Skeletal muscle tissue (tissue), 4 donors: ENCODE results near the gene AKAP12. TPM values are rescaled to one million over a fixed set of nuclear protein-coding genes. Genes with fewer than 3 reads are reported as not detected.

Source experiments
- H3K27ac ChIP-seq: one replicate; pipeline ENCODE4 v1.7.0; 2013; ENCODE audit warnings: mild to moderate bottlenecking, low read depth, low read length, inconsistent platforms
- H3K27me3 ChIP-seq, 3 donors: one replicate each; pipeline ENCODE4 v1.7.0; 2013; ENCODE audit warnings: low read length in 3 of 3; ENCODE audit not compliant: control insufficient read depth in 3 of 3, insufficient read depth in 3 of 3
- H3K36me3 ChIP-seq, 3 donors: one replicate each; pipeline ENCODE4 v1.7.0; 2013; ENCODE audit warnings: low read length in 3 of 3; ENCODE audit not compliant: control insufficient read depth in 3 of 3, insufficient read depth in 3 of 3
- H3K4me1 ChIP-seq, 3 donors: one replicate each; pipeline ENCODE4 v1.7.0; 2013; ENCODE audit warnings: low read length in 3 of 3, mild to moderate bottlenecking in 3 of 3; ENCODE audit not compliant: control insufficient read depth in 3 of 3, insufficient read depth in 3 of 3
- H3K4me3 ChIP-seq, 3 donors: one replicate each; pipeline ENCODE4 v1.7.0; 2013; ENCODE audit warnings: low read length in 3 of 3
- H3K9ac ChIP-seq, 3 donors: one replicate each; pipeline ENCODE4 v1.7.0; 2013; ENCODE audit warnings: low read length in 3 of 3, mild to moderate bottlenecking in 3 of 3, moderate library complexity in 2 of 3, low read depth in 1 of 3
- H3K9me3 ChIP-seq, 3 donors: one replicate each; pipeline ENCODE4 v1.7.0; 2013; ENCODE audit warnings: low read length in 3 of 3; ENCODE audit not compliant: control insufficient read depth in 3 of 3
- total RNA-seq: library from RNA; depleted of rRNA; stranded (reverse); fragments of >200 nt; gene quantifications from one replicate; pipeline ENCODE4 v1.2.3, GENCODE V29; 2014
- donor health status: Osteomylitis.

The AKAP12 gene
- total RNA-seq, 1 donor from 2014 or later = 99.7 TPM

- H3K4me3 ChIP-seq = no peak overlapping the region
- H3K9ac ChIP-seq = no peak overlapping the region
- no peaks in the 10 kb centered on the region for H3K4me1 ChIP-seq
- H3K36me3 ChIP-seq = no peaks in the 10 kb centered on the region
- H3K9me3 ChIP-seq = peaks cover 0 to 4% (median 3%) of the 10 kb centered on the region in 3 donors
- no peak overlapping the region for H3K27ac ChIP-seq
- H3K27me3 ChIP-seq = no peaks in the 10 kb centered on the region
These were observed 78.2 kb downstream of the AKAP12 start for GRCh38 chr6:151317995-151318365.

- no peak overlapping the region for H3K4me3 ChIP-seq
These were observed 80.4 kb downstream of the AKAP12 start for GRCh38 chr6:151320140-151320539.

GRCh38 chr6:151321438-151321837, 81.7 kb downstream of the AKAP12 start:
- Histone ChIP-seq H3K4me1 (peaks cover 9 to 20% (median 16%) of the 10 kb centered on the region in 3 donors), H3K36me3 (no peaks in the 10 kb centered on the region), H3K4me3 (no peak overlapping the region), H3K27ac (no peak overlapping the region), H3K9me3 (peaks cover 0 to 4% (median 3%) of the 10 kb centered on the region in 3 donors), H3K27me3 (peaks cover 0 to 14% (median 10%) of the 10 kb centered on the region in 3 donors), H3K9ac (no peak overlapping the region)

More at GRCh38 chr6:151320140-151320539, 80.4 kb downstream of the AKAP12 start:
- Histone ChIP-seq H3K27ac (no peak overlapping the region), H3K4me1 (peaks cover 9 to 13% (median 11%) of the 10 kb centered on the region in 3 donors), H3K27me3 (peaks cover 0 to 9% (median 6%) of the 10 kb centered on the region in 3 donors), H3K36me3 (no peaks in the 10 kb centered on the region), H3K9me3 (peaks cover 0 to 4% (median 3%) of the 10 kb centered on the region in 3 donors), H3K9ac (no peak overlapping the region)

GRCh38 chr6:151322570-151322969, 82.8 kb downstream of the AKAP12 start:
- peaks cover 0 to 14% (median 10%) of the 10 kb centered on the region in 3 donors for H3K27me3 ChIP-seq
- H3K27ac ChIP-seq = no peak overlapping the region
- H3K9me3 ChIP-seq = peaks cover 0 to 4% (median 3%) of the 10 kb centered on the region in 3 donors
- no peaks in the 10 kb centered on the region for H3K36me3 ChIP-seq
- no peak overlapping the region for H3K9ac ChIP-seq
- peaks cover 9 to 20% (median 16%) of the 10 kb centered on the region in 3 donors for H3K4me1 ChIP-seq
- no peak overlapping the region for H3K4me3 ChIP-seq

- Histone ChIP-seq H3K36me3 (no peaks in the 10 kb centered on the region), H3K27ac (peak overlapping the region; percentile 49), H3K4me1 (peaks cover 9 to 20% (median 16%) of the 10 kb centered on the region in 3 donors), H3K9me3 (no peaks in the 10 kb centered on the region), H3K4me3 (peak overlapping the region in 1 of 3 donors; percentile 49), H3K9ac (peak overlapping the region in 1 of 3 donors; percentile 66), H3K27me3 (peaks cover 0 to 14% (median 10%) of the 10 kb centered on the region in 3 donors)
These were observed 84.2 kb downstream of the AKAP12 start for GRCh38 chr6:151323791-151324487.

- Histone ChIP-seq H3K4me1 (peaks cover 9 to 20% (median 16%) of the 10 kb centered on the region in 3 donors), H3K9ac (peak overlapping the region in 1 of 3 donors; percentile 66), H3K36me3 (no peaks in the 10 kb centered on the region), H3K4me3 (peak overlapping the region in 1 of 3 donors; percentile 49), H3K27me3 (peaks cover 0 to 14% (median 10%) of the 10 kb centered on the region in 3 donors), H3K27ac (peak overlapping the region; percentile 49), H3K9me3 (no peaks in the 10 kb centered on the region)
These were observed 84.7 kb downstream of the AKAP12 start for GRCh38 chr6:151324488-151324825.

- peaks cover 0 to 14% (median 10%) of the 10 kb centered on the region in 3 donors for H3K27me3 ChIP-seq
- peak overlapping the region; percentile 44 to 70 (median 62) for H3K9ac ChIP-seq
- peak overlapping the region; percentile 57 to 66 (median 65) for H3K4me3 ChIP-seq
- no peaks in the 10 kb centered on the region for H3K36me3 ChIP-seq
- H3K9me3 ChIP-seq = no peaks in the 10 kb centered on the region
- peaks cover 9 to 20% (median 16%) of the 10 kb centered on the region in 3 donors for H3K4me1 ChIP-seq
- H3K27ac ChIP-seq = peak overlapping the region; percentile 49
These were observed 85.6 kb downstream of the AKAP12 start for GRCh38 chr6:151325075-151326050.

- Histone ChIP-seq H3K9ac (peak overlapping the region; percentile 44 to 70 (median 62)), H3K4me1 (peaks cover 9 to 20% (median 16%) of the 10 kb centered on the region in 3 donors), H3K27ac (peak overlapping the region; percentile 49), H3K9me3 (no peaks in the 10 kb centered on the region), H3K4me3 (peak overlapping the region in 2 of 3 donors; percentile 57 to 66), H3K36me3 (no peaks in the 10 kb centered on the region), H3K27me3 (peaks cover 0 to 14% (median 10%) of the 10 kb centered on the region in 3 donors)
These were observed 86.5 kb downstream of the AKAP12 start for GRCh38 chr6:151326116-151326825.

- no peak overlapping the region for H3K9ac ChIP-seq
These were observed 87.3 kb downstream of the AKAP12 start for GRCh38 chr6:151327101-151327500.

More at GRCh38 chr6:151327101-151327500, 87.3 kb downstream of the AKAP12 start:
- H3K36me3 ChIP-seq = no peaks in the 10 kb centered on the region
- peaks cover 9 to 20% (median 16%) of the 10 kb centered on the region in 3 donors for H3K4me1 ChIP-seq
- H3K4me3 ChIP-seq = no peak overlapping the region
- peaks cover 0 to 14% (median 10%) of the 10 kb centered on the region in 3 donors for H3K27me3 ChIP-seq
- no peaks in the 10 kb centered on the region for H3K9me3 ChIP-seq
- no peak overlapping the region for H3K27ac ChIP-seq
